Measurements from ENCODE around the gene TMEM54. TPM values are rescaled to one million over a fixed set of nuclear protein-coding genes. Genes with fewer than 3 reads are reported as not detected.

The TMEM54 gene
- total and polyA plus RNA-seq, 9 of the 15 experiments (the other 6 are each of a cell fraction or from before 2014, with no cell fraction given) = 1.00 to 16.2 (median 8.2) TPM

GRCh38 chr1:32858136-32858535, 43.1 kb downstream of the TMEM54 start (continued):
- TF ChIP-seq, protein P1, sequence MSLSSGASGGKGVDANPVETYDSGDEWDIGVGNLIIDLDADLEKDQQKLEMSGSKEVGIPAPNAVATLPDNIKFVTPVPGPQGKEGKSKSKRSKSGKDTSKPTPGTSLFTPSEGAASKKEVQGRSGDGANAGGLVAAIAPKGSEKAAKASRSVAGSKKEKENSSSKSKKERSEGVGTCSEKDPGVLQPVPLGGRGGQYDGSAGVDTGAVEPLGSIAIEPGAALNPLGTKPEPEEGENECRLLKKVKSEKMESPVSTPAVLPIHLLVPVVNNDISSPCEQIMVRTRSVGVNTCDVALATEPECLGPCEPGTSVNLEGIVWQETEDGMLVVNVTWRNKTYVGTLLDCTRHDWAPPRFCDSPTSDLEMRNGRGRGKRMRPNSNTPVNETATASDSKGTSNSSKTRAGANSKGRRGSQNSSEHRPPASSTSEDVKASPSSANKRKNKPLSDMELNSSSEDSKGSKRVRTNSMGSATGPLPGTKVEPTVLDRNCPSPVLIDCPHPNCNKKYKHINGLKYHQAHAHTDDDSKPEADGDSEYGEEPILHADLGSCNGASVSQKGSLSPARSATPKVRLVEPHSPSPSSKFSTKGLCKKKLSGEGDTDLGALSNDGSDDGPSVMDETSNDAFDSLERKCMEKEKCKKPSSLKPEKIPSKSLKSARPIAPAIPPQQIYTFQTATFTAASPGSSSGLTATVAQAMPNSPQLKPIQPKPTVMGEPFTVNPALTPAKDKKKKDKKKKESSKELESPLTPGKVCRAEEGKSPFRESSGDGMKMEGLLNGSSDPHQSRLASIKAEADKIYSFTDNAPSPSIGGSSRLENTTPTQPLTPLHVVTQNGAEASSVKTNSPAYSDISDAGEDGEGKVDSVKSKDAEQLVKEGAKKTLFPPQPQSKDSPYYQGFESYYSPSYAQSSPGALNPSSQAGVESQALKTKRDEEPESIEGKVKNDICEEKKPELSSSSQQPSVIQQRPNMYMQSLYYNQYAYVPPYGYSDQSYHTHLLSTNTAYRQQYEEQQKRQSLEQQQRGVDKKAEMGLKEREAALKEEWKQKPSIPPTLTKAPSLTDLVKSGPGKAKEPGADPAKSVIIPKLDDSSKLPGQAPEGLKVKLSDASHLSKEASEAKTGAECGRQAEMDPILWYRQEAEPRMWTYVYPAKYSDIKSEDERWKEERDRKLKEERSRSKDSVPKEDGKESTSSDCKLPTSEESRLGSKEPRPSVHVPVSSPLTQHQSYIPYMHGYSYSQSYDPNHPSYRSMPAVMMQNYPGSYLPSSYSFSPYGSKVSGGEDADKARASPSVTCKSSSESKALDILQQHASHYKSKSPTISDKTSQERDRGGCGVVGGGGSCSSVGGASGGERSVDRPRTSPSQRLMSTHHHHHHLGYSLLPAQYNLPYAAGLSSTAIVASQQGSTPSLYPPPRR (CRISPR knock-in tag; IDR thresholded peaks at IDR 0.05; ENCODE audit: borderline replicate concordance) = no peak
- no peak for TF ChIP-seq KDM2B (CRISPR knock-in tag; IDR thresholded peaks at IDR 0.05)
- no peak for TF ChIP-seq RFX1 (IDR thresholded peaks at IDR 0.05)
- TF ChIP-seq, protein P2, sequence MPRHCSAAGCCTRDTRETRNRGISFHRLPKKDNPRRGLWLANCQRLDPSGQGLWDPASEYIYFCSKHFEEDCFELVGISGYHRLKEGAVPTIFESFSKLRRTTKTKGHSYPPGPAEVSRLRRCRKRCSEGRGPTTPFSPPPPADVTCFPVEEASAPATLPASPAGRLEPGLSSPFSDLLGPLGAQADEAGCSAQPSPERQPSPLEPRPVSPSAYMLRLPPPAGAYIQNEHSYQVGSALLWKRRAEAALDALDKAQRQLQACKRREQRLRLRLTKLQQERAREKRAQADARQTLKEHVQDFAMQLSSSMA (CRISPR knock-in tag; IDR thresholded peaks at IDR 0.05) = no peak
- no peak for TF ChIP-seq SMARCB1 (IDR thresholded peaks at IDR 0.05; ENCODE audit: insufficient read length, low read depth)

Data from K562 (cell line).